MM.1S (cell line): ENCODE measurements around the gene COL20A1.

Experiments used
- DNase-seq: peaks from one replicate; pipeline ENCODE4 v3.0.0-alpha.2; 2015
- H2AFZ ChIP-seq: fragments of 300-600 bp; sonication (generic); 2 replicates; pipeline ENCODE4 v1.6.0; 2016; ENCODE audit warnings: antibody characterized with exemption, low read length
- H3F3A ChIP-seq: fragments of 300-600 bp; sonication (generic); 2 replicates; pipeline ENCODE4 v1.6.1; 2016; ENCODE audit warnings: mild to moderate bottlenecking, antibody characterized with exemption, low read length, moderate library complexity, mixed read lengths; ENCODE audit not compliant: insufficient read depth
- H3K27ac ChIP-seq: fragments of 300-600 bp; sonication (generic); 2 replicates; pipeline ENCODE4 v1.5.1; 2016; ENCODE audit warnings: mild to moderate bottlenecking, low read length
- H3K27me3 ChIP-seq: fragments of 300-600 bp; sonication (generic); replicated peaks from 2 replicates; pipeline ENCODE4 v1.6.0; 2016; ENCODE audit warnings: low read length; ENCODE audit not compliant: insufficient read depth
- H3K36me3 ChIP-seq: fragments of 300-600 bp; sonication (generic); replicated peaks from 2 replicates; pipeline ENCODE4 v1.6.1; 2016; ENCODE audit warnings: mild to moderate bottlenecking, low read length, mixed read lengths; ENCODE audit not compliant: insufficient read depth
- H3K4me1 ChIP-seq: fragments of 300-600 bp; sonication (generic); 2 replicates; pipeline ENCODE4 v1.6.1; 2016; ENCODE audit warnings: low read length, mixed read lengths
- H3K4me2 ChIP-seq: fragments of 300-600 bp; sonication (generic); 2 replicates; pipeline ENCODE4 v1.6.0; 2016; ENCODE audit warnings: low read depth, low read length
- H3K4me3 ChIP-seq: fragments of 300-600 bp; sonication (generic); 2 replicates; pipeline ENCODE4 v1.5.1; 2016; ENCODE audit warnings: low read length, mixed read lengths
- H3K79me2 ChIP-seq: fragments of 300-600 bp; sonication (generic); 2 replicates; pipeline ENCODE4 v1.6.1; 2016; ENCODE audit warnings: mixed run types, low read length, mixed read lengths
- H3K9ac ChIP-seq: fragments of 300-600 bp; sonication (generic); 2 replicates; pipeline ENCODE4 v1.6.1; 2016; ENCODE audit warnings: low read length, mixed read lengths
- H3K9me2 ChIP-seq: fragments of 300-600 bp; sonication (generic); replicated peaks from 2 replicates; pipeline ENCODE4 v1.6.1; 2016; ENCODE audit warnings: mild to moderate bottlenecking, low read length, mixed read lengths; ENCODE audit not compliant: insufficient read depth
- H3K9me3 ChIP-seq: fragments of 300-600 bp; sonication (generic); replicated peaks from 2 replicates; pipeline ENCODE4 v1.6.1; 2016; ENCODE audit warnings: mild to moderate bottlenecking, low read length, mixed read lengths; ENCODE audit not compliant: insufficient read depth
- H4K20me1 ChIP-seq: fragments of 300-600 bp; sonication (generic); 2 replicates; pipeline ENCODE4 v1.6.1; 2016; ENCODE audit warnings: mild to moderate bottlenecking, low read length, moderate library complexity, mixed read lengths; ENCODE audit not compliant: insufficient read depth
- CTCF ChIP-seq: fragments of 300-600 bp; sonication (generic); IDR thresholded peaks from 2 replicates; pipeline ENCODE4 v1.5.1; 2016; ENCODE audit warnings: antibody characterized with exemption, low read length, mixed read lengths
- EZH2 ChIP-seq: fragments of 300-600 bp; sonication (generic); optimal IDR thresholded peaks from 2 replicates; pipeline ENCODE3; 2017; ENCODE audit warnings: low read depth, mild to moderate bottlenecking, antibody characterized with exemption, low read length, mixed read lengths
- EZH2phosphoT487 ChIP-seq: fragments of 300-600 bp; sonication (generic); IDR thresholded peaks from 2 replicates; pipeline ENCODE4 v1.6.1; 2018; ENCODE audit warnings: antibody characterized with exemption, low read length

COL20A1 gene

GRCh38 chr20:63350196-63350595, 57.2 kb downstream of the COL20A1 start:
- Histone ChIP-seq H3K27ac (no peak overlapping the region), H2AFZ (no peak overlapping the region), H3K9me3 (no peaks in the 10 kb centered on the region), H3K9me2 (no peaks in the 10 kb centered on the region), H3K27me3 (peaks cover 48% of the 10 kb centered on the region), H3K4me3 (no peak overlapping the region), H3K79me2 (no peaks in the 10 kb centered on the region), H3K36me3 (no peaks in the 10 kb centered on the region), H3K4me2 (no peak overlapping the region), H4K20me1 (no peaks in the 10 kb centered on the region), H3F3A (no peaks in the 10 kb centered on the region), H3K9ac (no peak overlapping the region), H3K4me1 (no peaks in the 10 kb centered on the region)
- no peak for TF ChIP-seq CTCF
- TF ChIP-seq EZH2phosphoT487: no peak
- no peak for TF ChIP-seq EZH2
- DNase-seq: no peak

GRCh38 chr20:63350597-63351325, 57.8 kb downstream of the COL20A1 start:
- no peaks in the 10 kb centered on the region for H3F3A ChIP-seq
- H3K4me1 ChIP-seq: no peaks in the 10 kb centered on the region
- TF ChIP-seq EZH2 (no peak), CTCF (no peak), EZH2phosphoT487 (no peak)
- peaks cover 45% of the 10 kb centered on the region for H3K27me3 ChIP-seq
- no peak overlapping the region for H3K4me2 ChIP-seq
- H3K4me3 ChIP-seq: no peak overlapping the region
- no peak overlapping the region for H3K9ac ChIP-seq
- no peak overlapping the region for H3K27ac ChIP-seq
- no peaks in the 10 kb centered on the region for H3K9me2 ChIP-seq
- DNase-seq: no peak
- no peak overlapping the region for H2AFZ ChIP-seq
- no peaks in the 10 kb centered on the region for H3K79me2 ChIP-seq
- no peaks in the 10 kb centered on the region for H3K36me3 ChIP-seq
- H4K20me1 ChIP-seq: no peaks in the 10 kb centered on the region
- H3K9me3 ChIP-seq: no peaks in the 10 kb centered on the region

GRCh38 chr20:63351326-63351700, 58.3 kb downstream of the COL20A1 start:
- no peaks in the 10 kb centered on the region for H3K9me3 ChIP-seq
- no peak overlapping the region for H3K4me2 ChIP-seq
- H3K36me3 ChIP-seq: no peaks in the 10 kb centered on the region
- H3K4me1 ChIP-seq: no peaks in the 10 kb centered on the region
- H4K20me1 ChIP-seq: no peaks in the 10 kb centered on the region
- peaks cover 40% of the 10 kb centered on the region for H3K27me3 ChIP-seq
- no peak overlapping the region for H3K27ac ChIP-seq
- H3K4me3 ChIP-seq: no peak overlapping the region
- TF ChIP-seq CTCF: no peak
- TF ChIP-seq EZH2phosphoT487: no peak
- no peak for TF ChIP-seq EZH2
- no peaks in the 10 kb centered on the region for H3F3A ChIP-seq
- H3K9ac ChIP-seq: no peak overlapping the region
- DNase-seq: no peak
- H3K79me2 ChIP-seq: no peaks in the 10 kb centered on the region
- H2AFZ ChIP-seq: no peak overlapping the region
- H3K9me2 ChIP-seq: no peaks in the 10 kb centered on the region
